Gastrocnemius medialis (tissue), 4 donors: ENCODE measurements around the gene C4orf36.

ENCODE experiments used
- CTCF ChIP-seq, 5 experiments: fragments of 450-650 bp in 3 of 5; fragments of 200-600 bp in 2 of 5; sonication (generic) in 2 of 5; IDR thresholded peaks in 4 of 5; conservative IDR thresholded peaks in 1 of 5; 1 replicate in 4 of 5; 2 replicates in 1 of 5; pipeline ENCODE4 v1.5.1; 2016 to 2019; ENCODE audit warnings: antibody characterized with exemption in 5 of 5, mild to moderate bottlenecking in 3 of 5, moderate library complexity in 3 of 5
- POLR2A ChIP-seq, 2 donors: fragments of 450-650 bp; IDR thresholded peaks; one replicate each; pipeline ENCODE4 v1.6.1; 2017; ENCODE audit warnings: antibody characterized with exemption in 2 of 2, mild to moderate bottlenecking in 2 of 2, moderate library complexity in 2 of 2

- TF ChIP-seq CTCF (IDR thresholded peaks at IDR 0.05 in 4 of 5, conservative IDR thresholded peaks at IDR 0.05 in 1 of 5) (no peak), POLR2A (IDR thresholded peaks at IDR 0.05) (peak; percentile 47 to 85)
Observed at GRCh38 chr4:86935853-86936733, 43.9 kb upstream of the C4orf36 start.
